ENCODE data around the gene CLEC4F. TPM values are rescaled to one million over a fixed set of nuclear protein-coding genes. Genes with fewer than 3 reads are reported as not detected.

Gene CLEC4F
- total and polyA plus RNA-seq, 7 donors, result 0.04 to 0.64 (median 0.39) TPM; not detected in 1

- peaks cover 6 to 37% (median 12%) of the 10 kb centered on the region in 3 donors for H3K27me3 ChIP-seq (ENCODE audit: insufficient read depth in 3 of 3, low read length in 2 of 3)
- H3K4me1 ChIP-seq, result no peaks in the 10 kb centered on the region
- H3K27ac ChIP-seq, result no peak overlapping the region
- no peaks in the 10 kb centered on the region for H3K9me3 ChIP-seq
- ATAC-seq, result no peak
- no peak for DNase-seq
- TF ChIP-seq CTCF (IDR thresholded peaks at IDR 0.05), result no peak
- no peaks in the 10 kb centered on the region for H3K36me3 ChIP-seq (ENCODE audit: insufficient read depth in 1 of 2, low read depth in 1 of 2)
- H3K4me3 ChIP-seq, result no peak overlapping the region
- intact Hi-C loops (cut with DNase I), result no loop called here
- WGBS, 3 donors, result 72 to 86% (median 80%) methylated on average over 2 of the region's 2 CpGs
These were observed 47.8 kb downstream of the CLEC4F start for GRCh38 chr2:70772486-70773155.

GRCh38 chr2:70771446-70771845 lies 49.0 kb downstream of the CLEC4F start:
- DNase-seq (no peak), ATAC-seq (no peak)
- Histone ChIP-seq H3K4me1 (no peaks in the 10 kb centered on the region), H3K27ac (no peak overlapping the region), H3K4me3 (no peak overlapping the region), H3K36me3 (ENCODE audit: insufficient read depth in 1 of 2, low read depth in 1 of 2) (no peaks in the 10 kb centered on the region), H3K9me3 (no peaks in the 10 kb centered on the region), H3K27me3 (ENCODE audit: insufficient read depth in 3 of 3, low read length in 2 of 3) (peaks cover 12 to 46% (median 13%) of the 10 kb centered on the region in 3 donors)
- WGBS, 3 donors, result 88 to 89% (median 89%) methylated on average over 2 of the region's 2 CpGs
- intact Hi-C loops (cut with DNase I), result no loop called here
- no peak for TF ChIP-seq CTCF (IDR thresholded peaks at IDR 0.05)

GRCh38 chr2:70769450-70769849 lies 50.9 kb downstream of the CLEC4F start:
- DNase-seq, result no peak
- 49 to 61% (median 57%) methylated on average over 2 of the region's 2 CpGs for WGBS, 3 donors
- intact Hi-C loops (cut with DNase I), result no loop called here
- no peak for ATAC-seq
- H3K27me3 ChIP-seq (ENCODE audit: insufficient read depth in 3 of 3, low read length in 2 of 3), result peaks cover 3 to 61% (median 14%) of the 10 kb centered on the region in 3 donors
- H3K9me3 ChIP-seq, result no peaks in the 10 kb centered on the region
- H3K4me3 ChIP-seq, result no peak overlapping the region
- TF ChIP-seq CTCF (IDR thresholded peaks at IDR 0.05), result no peak
- H3K27ac ChIP-seq, result no peak overlapping the region
- no peaks in the 10 kb centered on the region for H3K36me3 ChIP-seq (ENCODE audit: insufficient read depth in 1 of 2, low read depth in 1 of 2)
- no peaks in the 10 kb centered on the region for H3K4me1 ChIP-seq

- Histone ChIP-seq H3K4me1 (no peaks in the 10 kb centered on the region), H3K9me3 (no peaks in the 10 kb centered on the region), H3K36me3 (ENCODE audit: insufficient read depth in 1 of 2, low read depth in 1 of 2) (no peaks in the 10 kb centered on the region), H3K4me3 (no peak overlapping the region), H3K27me3 (ENCODE audit: insufficient read depth in 3 of 3, low read length in 2 of 3) (peaks cover 3 to 63% (median 17%) of the 10 kb centered on the region in 3 donors), H3K27ac (no peak overlapping the region)
- no peak for TF ChIP-seq CTCF (IDR thresholded peaks at IDR 0.05)
- 45 to 52% (median 45%) methylated on average over 7 of the region's 7 CpGs for WGBS, 3 donors
- no peak for DNase-seq
- no peak for ATAC-seq
- intact Hi-C loops (cut with DNase I), result no loop called here
These were observed 51.8 kb downstream of the CLEC4F start for GRCh38 chr2:70768590-70769085.

Measured in psoas muscle (tissue), 8 donors.